ENCODE data around the gene NPAP1.
"Not testable (repeated sequence)": the region's sequence is repeated elsewhere in the genome, so short reads cannot be mapped to it uniquely, and the experiment has no call there.

Gene NPAP1

GRCh38 chr15:24675332-24676144, at the start of gene NPAP1:
Gene NPAP1, plus strand, starts transcription at chr15:24675775. Its CDS starts 93 bp downstream, at chr15:24675868.
- peaks cover 8% of the 10 kb centered on the region for H3K36me3 Mint-ChIP-seq (ENCODE audit: low read depth)
- no peaks in the 10 kb centered on the region for H3K4me1 Mint-ChIP-seq
- DNase-seq: no peak
- no peak within 1 kb of the TSS for H3K27ac Mint-ChIP-seq
- H3K9me3 Mint-ChIP-seq: peaks cover 54% of the 10 kb centered on the region
- H3K4me3 Mint-ChIP-seq: no peak within 1 kb of the TSS
- no peaks in the 10 kb centered on the region for H3K27me3 Mint-ChIP-seq (ENCODE audit: low read depth, poor library complexity)
- TF ChIP-seq CTCF (IDR thresholded peaks at IDR 0.05): no peak

GRCh38 chr15:24627443-24627842, 48.1 kb upstream of the NPAP1 start:
- TF ChIP-seq CTCF (IDR thresholded peaks at IDR 0.05): no peak
- no peak overlapping the region for H3K27ac Mint-ChIP-seq
- H3K4me3 Mint-ChIP-seq: no peak overlapping the region
- peaks cover 50% of the 10 kb centered on the region for H3K9me3 Mint-ChIP-seq
- peaks cover under 1% of the 10 kb centered on the region for H3K27me3 Mint-ChIP-seq (ENCODE audit: low read depth, poor library complexity)
- no peak for DNase-seq
- H3K4me1 Mint-ChIP-seq: no peaks in the 10 kb centered on the region
- H3K36me3 Mint-ChIP-seq (ENCODE audit: low read depth): no peaks in the 10 kb centered on the region

GRCh38 chr15:24633082-24633481, 42.5 kb upstream of the NPAP1 start:
- H3K27ac Mint-ChIP-seq: no peak overlapping the region
- H3K4me3 Mint-ChIP-seq: no peak overlapping the region
- no peak for DNase-seq
- no peaks in the 10 kb centered on the region for H3K27me3 Mint-ChIP-seq (ENCODE audit: low read depth, poor library complexity)
- H3K36me3 Mint-ChIP-seq (ENCODE audit: low read depth): peaks cover 6% of the 10 kb centered on the region
- H3K9me3 Mint-ChIP-seq: peaks cover 69% of the 10 kb centered on the region
- no peak for TF ChIP-seq CTCF (IDR thresholded peaks at IDR 0.05)
- H3K4me1 Mint-ChIP-seq: no peaks in the 10 kb centered on the region

GRCh38 chr15:24639412-24639811, 36.2 kb upstream of the NPAP1 start:
- not testable (repeated sequence) for H3K27me3 Mint-ChIP-seq (ENCODE audit: low read depth, poor library complexity); DNase-seq; H3K4me1 Mint-ChIP-seq; H3K27ac Mint-ChIP-seq; H3K4me3 Mint-ChIP-seq
- peaks cover 21% of the 10 kb centered on the region for H3K36me3 Mint-ChIP-seq (ENCODE audit: low read depth)
- H3K9me3 Mint-ChIP-seq: peaks cover 64% of the 10 kb centered on the region

GRCh38 chr15:24645627-24646026, 29.9 kb upstream of the NPAP1 start:
- no peak for TF ChIP-seq CTCF (IDR thresholded peaks at IDR 0.05)
- no peak overlapping the region for H3K27ac Mint-ChIP-seq
- no peaks in the 10 kb centered on the region for H3K27me3 Mint-ChIP-seq (ENCODE audit: low read depth, poor library complexity)
- H3K4me3 Mint-ChIP-seq: no peak overlapping the region
- H3K9me3 Mint-ChIP-seq: peaks cover 43% of the 10 kb centered on the region
- no peak for DNase-seq
- no peaks in the 10 kb centered on the region for H3K4me1 Mint-ChIP-seq
- peaks cover 6% of the 10 kb centered on the region for H3K36me3 Mint-ChIP-seq (ENCODE audit: low read depth)

- no peak for TF ChIP-seq CTCF (IDR thresholded peaks at IDR 0.05)
- H3K9me3 Mint-ChIP-seq: peaks cover 38% of the 10 kb centered on the region
- no peaks in the 10 kb centered on the region for H3K36me3 Mint-ChIP-seq (ENCODE audit: low read depth)
- no peak overlapping the region for H3K4me3 Mint-ChIP-seq
- H3K4me1 Mint-ChIP-seq: no peaks in the 10 kb centered on the region
- H3K27ac Mint-ChIP-seq: no peak overlapping the region
- H3K27me3 Mint-ChIP-seq (ENCODE audit: low read depth, poor library complexity): no peaks in the 10 kb centered on the region
- DNase-seq: no peak
Measured at GRCh38 chr15:24659622-24660021, 16.0 kb upstream of the NPAP1 start.
